GM18511 (cell line): ENCODE data around the gene RMDN3.

Experiments used
- ATAC-seq: cut with Tn5 transposase; IDR thresholded peaks from one replicate; pipeline ENCODE4 v1.9.1; 2021; ENCODE audit warnings: mild to moderate bottlenecking, moderate library complexity; ENCODE audit not compliant: unreplicated experiment

RMDN3 gene

GRCh38 chr15:40749151-40749630 lies 5.9 kb downstream of the RMDN3 start:
- no peak for ATAC-seq

- no peak for ATAC-seq
These were observed 7.1 kb downstream of the RMDN3 start for GRCh38 chr15:40747685-40748631.

GRCh38 chr15:40746916-40747418 lies 8.1 kb downstream of the RMDN3 start:
- ATAC-seq: no peak

- ATAC-seq: no peak
These were observed 10.3 kb downstream of the RMDN3 start for GRCh38 chr15:40744815-40745152.

GRCh38 chr15:40743921-40744814 lies 10.9 kb downstream of the RMDN3 start:
- ATAC-seq: no peak

GRCh38 chr15:40743485-40743901 lies 11.6 kb downstream of the RMDN3 start:
- no peak for ATAC-seq

GRCh38 chr15:40739854-40740253 lies 15.2 kb downstream of the RMDN3 start:
- no peak for ATAC-seq

- no peak for ATAC-seq
These were observed 16.0 kb downstream of the RMDN3 start for GRCh38 chr15:40739047-40739446.

- ATAC-seq: no peak
These were observed 18.0 kb downstream of the RMDN3 start for GRCh38 chr15:40737048-40737447.

- no peak for ATAC-seq
These were observed 18.5 kb downstream of the RMDN3 start for GRCh38 chr15:40736575-40736974.

- ATAC-seq: no peak
These were observed 24.0 kb downstream of the RMDN3 start for GRCh38 chr15:40731034-40731433.

- ATAC-seq: no peak
These were observed 31.1 kb downstream of the RMDN3 start for GRCh38 chr15:40723919-40724318.

- ATAC-seq: no peak
These were observed 32.1 kb downstream of the RMDN3 start for GRCh38 chr15:40722934-40723333.

- ATAC-seq: no peak
These were observed 32.7 kb downstream of the RMDN3 start for GRCh38 chr15:40722354-40722753.

- no peak for ATAC-seq
These were observed 33.4 kb downstream of the RMDN3 start for GRCh38 chr15:40721701-40722100.

- ATAC-seq: no peak
These were observed 38.9 kb downstream of the RMDN3 start for GRCh38 chr15:40716165-40716564.

- ATAC-seq: no peak
These were observed 40.9 kb downstream of the RMDN3 start for GRCh38 chr15:40714144-40714543.

GRCh38 chr15:40706121-40706520 lies 48.9 kb downstream of the RMDN3 start:
- no peak for ATAC-seq

- no peak for ATAC-seq
These were observed 53.0 kb downstream of the RMDN3 start for GRCh38 chr15:40702077-40702476.

- ATAC-seq: no peak
These were observed 57.1 kb downstream of the RMDN3 start for GRCh38 chr15:40697916-40698315.

GRCh38 chr15:40696228-40696627 lies 58.8 kb downstream of the RMDN3 start:
- ATAC-seq: no peak
